ENCODE results near the gene CADPS. TPM values are rescaled to one million over a fixed set of nuclear protein-coding genes. Genes with fewer than 3 reads are reported as not detected.

CADPS gene
- total RNA-seq, 1 donor, result under 0.01 TPM

DNA sequence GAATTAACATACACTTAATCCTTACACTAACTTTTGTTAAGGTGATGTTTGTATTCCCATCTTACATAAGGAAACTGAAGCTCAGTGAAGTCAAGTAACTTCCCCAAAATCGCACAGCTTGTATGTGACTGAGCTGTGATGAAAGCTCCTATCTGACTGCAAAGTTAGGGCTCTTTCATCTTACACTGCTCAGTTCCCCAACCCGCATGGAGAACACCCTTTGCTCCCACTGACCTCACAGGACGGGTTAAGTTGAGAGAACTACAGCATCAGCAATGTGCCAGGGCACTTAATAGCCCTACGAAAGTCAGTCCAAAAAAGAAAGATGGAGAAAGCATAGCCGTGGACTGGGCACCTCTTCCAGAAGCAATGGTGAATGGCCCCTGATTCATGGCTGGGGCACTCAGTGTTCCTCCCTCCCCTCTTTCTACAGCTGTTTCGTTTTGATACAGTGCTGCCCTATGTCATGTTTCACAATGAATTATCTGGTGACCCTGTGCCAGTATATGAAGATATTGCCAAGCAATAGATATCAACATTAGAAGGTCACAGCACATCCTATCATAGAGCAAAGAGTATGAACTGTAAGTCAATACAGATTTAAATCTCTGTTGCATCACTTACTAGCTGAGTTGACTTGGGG, 38.0 kb downstream of the CADPS start:
- H3K4me1 ChIP-seq (ENCODE audit: insufficient read depth, low read length), result no peaks in the 10 kb centered on the region
- no peaks in the 10 kb centered on the region for H3K9me3 ChIP-seq (ENCODE audit: low read depth, low read length)
- no peak overlapping the region for H3K4me3 ChIP-seq (ENCODE audit: low read length)
- H3K27me3 ChIP-seq (ENCODE audit: insufficient read depth, low read length), result no peaks in the 10 kb centered on the region

DNA sequence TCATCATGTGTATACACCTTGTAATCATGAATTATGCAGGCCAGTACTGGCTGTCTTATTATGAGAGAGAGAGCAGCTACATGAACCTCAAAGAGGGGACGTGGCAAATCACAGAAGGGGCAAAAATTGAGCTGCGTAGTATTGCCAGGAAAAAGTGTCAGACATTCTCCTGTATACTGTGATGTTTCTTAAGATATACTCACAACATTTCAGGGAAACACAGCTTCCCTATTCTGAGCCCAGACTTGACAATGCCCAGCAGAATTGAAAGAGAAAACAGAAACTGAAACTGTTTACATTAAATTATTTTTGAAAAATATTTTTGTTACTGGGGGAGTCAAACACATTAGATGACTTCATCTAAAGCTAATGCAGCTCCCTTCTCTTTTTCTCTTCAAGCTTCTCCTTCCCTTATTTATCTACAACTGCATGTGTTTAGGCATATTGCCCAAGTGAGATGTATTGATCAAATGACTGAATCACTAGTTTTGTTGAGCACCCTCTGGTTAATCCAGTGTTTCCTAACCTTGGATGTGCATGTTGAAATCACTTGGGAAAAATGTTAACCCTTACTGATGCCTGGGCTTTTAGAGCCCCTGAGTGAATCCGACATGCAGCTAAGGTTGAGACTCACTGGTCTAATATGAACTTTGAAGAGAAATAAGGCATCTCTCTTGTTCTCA, 39.5 kb downstream of the CADPS start:
- H3K4me1 ChIP-seq (ENCODE audit: insufficient read depth, low read length), result no peaks in the 10 kb centered on the region
- no peaks in the 10 kb centered on the region for H3K27me3 ChIP-seq (ENCODE audit: insufficient read depth, low read length)
- H3K9me3 ChIP-seq (ENCODE audit: low read depth, low read length), result no peaks in the 10 kb centered on the region
- no peak overlapping the region for H3K4me3 ChIP-seq (ENCODE audit: low read length)

DNA sequence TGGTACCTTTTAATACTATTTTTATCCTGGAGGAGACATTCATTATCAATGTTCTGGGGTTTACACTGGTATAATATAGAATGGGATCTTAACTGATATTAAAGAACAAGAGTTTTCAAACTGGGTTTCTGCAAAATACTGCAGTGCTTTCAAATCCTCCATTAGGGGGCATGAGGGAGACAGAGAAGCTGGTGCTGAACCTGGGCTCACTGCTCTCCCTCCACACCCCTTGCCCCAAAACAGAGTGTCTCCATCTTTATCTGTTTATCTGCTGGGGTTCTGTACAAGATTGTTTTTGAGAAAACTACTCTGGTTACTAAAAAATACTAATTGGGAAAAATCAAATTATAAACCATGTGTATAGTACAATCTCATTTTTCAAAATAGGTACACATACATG, 41.7 kb downstream of the CADPS start:
- no peaks in the 10 kb centered on the region for H3K9me3 ChIP-seq (ENCODE audit: low read depth, low read length)

DNA sequence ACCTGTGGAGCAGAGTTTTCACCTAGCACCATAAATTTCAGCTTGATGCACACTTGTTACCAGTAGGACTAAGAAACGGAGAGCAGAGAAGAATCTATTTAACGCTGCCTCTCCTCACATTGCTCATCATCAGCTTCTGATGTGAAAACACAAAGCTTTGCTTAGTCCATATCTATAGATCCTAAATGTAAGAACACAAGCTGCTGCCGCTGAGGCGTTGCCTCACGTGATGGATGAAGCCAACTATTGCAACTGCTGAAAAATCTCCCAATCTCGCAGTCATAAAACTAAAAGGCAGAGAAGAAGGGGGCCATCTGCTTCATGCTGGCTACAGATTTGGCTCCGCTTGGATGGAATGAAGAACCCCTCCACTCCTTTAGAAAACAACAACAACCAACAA, 42.7 kb downstream of the CADPS start:
- no peaks in the 10 kb centered on the region for H3K9me3 ChIP-seq (ENCODE audit: low read depth, low read length)
- no peak overlapping the region for H3K4me3 ChIP-seq (ENCODE audit: low read length)
- H3K4me1 ChIP-seq (ENCODE audit: insufficient read depth, low read length), result no peaks in the 10 kb centered on the region
- H3K27me3 ChIP-seq (ENCODE audit: insufficient read depth, low read length), result no peaks in the 10 kb centered on the region

More for the DNA sequence above, 41.7 kb downstream of the CADPS start:
- Histone ChIP-seq H3K27me3 (ENCODE audit: insufficient read depth, low read length) (no peaks in the 10 kb centered on the region), H3K4me1 (ENCODE audit: insufficient read depth, low read length) (no peaks in the 10 kb centered on the region), H3K4me3 (ENCODE audit: low read length) (no peak overlapping the region)

DNA sequence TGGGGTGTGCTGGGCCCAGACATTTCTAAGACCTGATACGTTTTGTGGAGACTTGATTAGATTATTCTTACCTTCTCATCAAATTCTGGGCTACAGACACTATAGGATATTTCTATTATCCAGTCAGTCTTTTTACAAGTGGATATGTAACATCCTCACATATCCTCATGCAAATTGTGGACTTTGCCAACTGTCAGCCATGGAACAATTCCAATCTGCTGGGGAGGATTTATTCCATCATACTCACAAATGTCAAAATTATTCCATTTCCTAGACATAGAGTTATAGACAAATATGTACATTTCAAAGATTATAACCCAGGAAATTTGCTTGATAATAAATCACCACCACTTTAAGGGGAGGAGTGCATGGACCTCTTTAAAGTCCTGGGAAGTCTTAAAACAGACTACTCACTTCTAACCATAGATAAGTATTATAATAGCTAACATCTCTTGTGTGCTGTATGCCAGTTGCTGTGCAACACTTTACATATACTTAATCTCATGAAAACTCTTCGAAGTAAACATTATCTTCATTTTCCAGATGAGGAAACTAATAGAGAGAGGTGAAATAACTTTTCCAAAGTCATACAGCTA, 44.4 kb downstream of the CADPS start:
- H3K4me1 ChIP-seq (ENCODE audit: insufficient read depth, low read length), result no peaks in the 10 kb centered on the region
- H3K4me3 ChIP-seq (ENCODE audit: low read length), result no peak overlapping the region
- no peaks in the 10 kb centered on the region for H3K27me3 ChIP-seq (ENCODE audit: insufficient read depth, low read length)
- H3K9me3 ChIP-seq (ENCODE audit: low read depth, low read length), result no peaks in the 10 kb centered on the region

DNA sequence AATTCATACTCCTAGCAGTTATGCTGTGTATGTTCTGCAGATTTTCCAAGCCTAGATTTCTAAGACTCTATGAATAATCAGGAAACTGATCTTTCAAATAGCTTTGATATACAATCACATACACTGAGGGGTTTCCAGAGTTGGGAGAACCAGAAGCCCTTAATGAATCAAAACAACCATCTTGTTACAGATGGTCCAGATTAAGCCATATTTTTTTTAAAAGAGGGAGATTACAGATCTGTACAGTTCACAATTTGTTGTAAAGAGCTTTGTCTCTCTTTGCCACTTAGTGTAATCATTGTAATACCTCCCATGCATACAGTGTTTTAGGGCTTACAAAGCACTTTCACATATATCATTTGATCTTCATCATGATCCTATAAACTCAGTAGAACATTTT, 47.7 kb downstream of the CADPS start:
- no peaks in the 10 kb centered on the region for H3K27me3 ChIP-seq (ENCODE audit: insufficient read depth, low read length)
- no peaks in the 10 kb centered on the region for H3K4me1 ChIP-seq (ENCODE audit: insufficient read depth, low read length)
- H3K9me3 ChIP-seq (ENCODE audit: low read depth, low read length), result no peaks in the 10 kb centered on the region
- H3K4me3 ChIP-seq (ENCODE audit: low read length), result no peak overlapping the region

DNA sequence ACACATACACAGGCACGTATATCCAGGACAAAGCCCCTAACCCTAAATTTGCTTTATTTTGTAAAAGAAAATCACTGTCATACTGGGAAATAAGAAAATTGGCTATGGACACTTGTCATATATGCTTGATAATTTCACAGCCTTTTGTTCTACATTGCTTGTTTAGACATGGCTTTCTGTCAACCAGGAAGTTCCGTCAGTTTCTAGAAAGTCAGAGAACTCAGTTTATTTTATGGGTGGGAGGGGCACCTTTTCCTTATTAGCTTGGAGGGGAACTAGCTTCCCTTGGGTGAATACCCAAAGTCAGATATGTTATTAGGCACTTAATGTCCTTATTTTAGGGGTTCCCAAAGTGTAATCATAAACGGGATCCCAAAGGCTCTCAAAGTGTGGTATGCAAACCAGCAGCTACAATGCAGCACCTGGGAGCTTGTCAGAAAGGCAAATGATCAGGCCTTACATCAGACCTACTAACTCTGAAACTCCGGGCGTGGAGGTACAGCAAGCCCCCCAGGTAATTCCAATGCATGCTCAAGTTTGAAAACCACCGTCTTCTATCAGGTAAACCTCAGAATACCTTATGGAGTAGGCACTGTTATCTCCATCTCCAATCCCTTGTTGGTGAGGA, 50.1 kb downstream of the CADPS start:
- H3K4me3 ChIP-seq (ENCODE audit: low read length), result no peak overlapping the region
- H3K4me1 ChIP-seq (ENCODE audit: insufficient read depth, low read length), result no peaks in the 10 kb centered on the region
- no peaks in the 10 kb centered on the region for H3K9me3 ChIP-seq (ENCODE audit: low read depth, low read length)
- no peaks in the 10 kb centered on the region for H3K27me3 ChIP-seq (ENCODE audit: insufficient read depth, low read length)

DNA sequence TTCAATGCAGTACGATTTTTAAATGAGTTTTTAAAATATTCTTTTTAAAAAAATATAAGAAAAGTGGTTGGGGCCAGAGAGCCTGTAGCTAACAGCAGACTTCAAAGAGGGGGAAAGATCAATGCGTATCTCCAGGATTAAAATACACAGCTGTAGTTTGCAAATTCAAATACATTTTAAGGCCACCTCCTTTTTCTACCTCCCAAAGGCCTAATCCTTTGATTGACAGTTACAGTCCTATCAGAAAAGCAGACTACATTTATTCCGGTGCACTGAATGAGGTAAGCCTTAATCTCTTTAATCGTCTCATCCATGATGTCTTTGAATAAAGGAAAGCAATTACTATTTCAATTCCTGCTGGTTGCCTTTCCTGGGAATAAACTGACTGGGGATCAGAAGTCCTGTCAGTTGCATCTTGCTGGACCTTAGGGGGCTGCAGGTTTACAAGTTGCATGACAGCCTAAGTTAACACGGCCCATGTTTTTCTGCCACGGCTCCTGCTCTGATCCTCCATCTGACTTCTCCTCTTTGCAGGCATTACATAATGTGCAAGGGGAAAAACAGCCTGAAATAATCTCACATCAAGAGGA, 51.7 kb downstream of the CADPS start:
- Histone ChIP-seq H3K9me3 (ENCODE audit: low read depth, low read length) (no peaks in the 10 kb centered on the region), H3K27me3 (ENCODE audit: insufficient read depth, low read length) (no peaks in the 10 kb centered on the region), H3K4me3 (ENCODE audit: low read length) (no peak overlapping the region), H3K4me1 (ENCODE audit: insufficient read depth, low read length) (no peaks in the 10 kb centered on the region)

DNA sequence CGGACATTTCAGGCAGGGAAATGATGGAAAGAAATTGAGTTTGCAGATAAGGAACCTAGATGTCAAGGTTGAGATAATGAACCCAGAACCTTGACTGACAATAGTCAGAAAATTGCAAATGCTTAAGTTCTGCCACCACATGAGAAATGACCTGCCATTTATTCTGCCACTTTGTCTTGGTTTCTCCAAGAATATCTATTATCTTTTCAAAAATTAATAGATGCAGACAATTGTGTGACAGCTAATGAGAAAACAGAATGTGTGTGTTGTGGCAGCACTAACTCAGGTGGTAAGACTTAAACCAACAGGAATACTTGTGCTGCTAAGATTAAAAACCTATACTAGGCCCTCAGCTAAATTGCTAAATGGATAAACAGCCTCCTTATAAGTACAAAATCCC, 52.3 kb downstream of the CADPS start:
- H3K4me3 ChIP-seq (ENCODE audit: low read length), result no peak overlapping the region
- no peaks in the 10 kb centered on the region for H3K4me1 ChIP-seq (ENCODE audit: insufficient read depth, low read length)
- H3K27me3 ChIP-seq (ENCODE audit: insufficient read depth, low read length), result no peaks in the 10 kb centered on the region
- H3K9me3 ChIP-seq (ENCODE audit: low read depth, low read length), result no peaks in the 10 kb centered on the region

DNA sequence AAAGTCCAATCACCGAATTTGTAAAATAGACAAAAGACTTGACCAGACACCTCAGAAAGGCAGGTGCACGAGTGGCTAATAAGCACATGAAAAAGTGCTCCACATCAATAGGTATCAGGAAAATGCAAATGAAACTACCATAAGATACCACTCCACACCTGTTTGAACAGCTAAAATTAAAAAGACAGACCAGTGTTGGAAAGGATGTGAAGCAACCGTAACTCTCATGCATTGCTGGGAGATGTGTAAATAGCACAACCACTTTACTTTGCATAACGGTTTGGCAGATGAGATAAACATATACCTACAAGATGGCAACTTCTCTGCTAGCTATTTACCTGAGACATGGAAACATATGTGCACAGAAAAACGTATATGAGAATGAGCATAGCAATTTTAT, 56.9 kb downstream of the CADPS start:
- no peak overlapping the region for H3K4me3 ChIP-seq (ENCODE audit: low read length)
- H3K27me3 ChIP-seq (ENCODE audit: insufficient read depth, low read length), result no peaks in the 10 kb centered on the region
- no peaks in the 10 kb centered on the region for H3K4me1 ChIP-seq (ENCODE audit: insufficient read depth, low read length)
- H3K9me3 ChIP-seq (ENCODE audit: low read depth, low read length), result no peaks in the 10 kb centered on the region

DNA sequence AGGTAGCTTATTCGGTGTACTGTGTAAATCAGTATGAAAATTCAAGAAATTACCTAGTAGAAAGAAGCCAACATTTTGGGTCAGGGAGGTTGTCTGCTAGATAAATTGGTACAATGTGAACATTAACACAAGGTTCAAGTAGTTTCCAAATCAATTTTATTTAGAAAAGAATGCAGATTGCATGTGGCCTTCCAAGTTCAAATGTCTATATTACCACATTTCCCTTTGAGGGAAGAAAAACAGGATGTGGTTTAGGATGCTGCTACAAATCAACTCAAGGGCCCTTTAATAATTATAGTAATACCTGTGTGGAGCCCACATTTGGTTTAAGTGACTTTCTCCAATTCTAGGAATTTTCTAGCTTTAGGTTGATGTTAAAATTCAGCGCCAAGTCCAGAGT, 57.5 kb downstream of the CADPS start:
- Histone ChIP-seq H3K27me3 (ENCODE audit: insufficient read depth, low read length) (no peaks in the 10 kb centered on the region), H3K4me3 (ENCODE audit: low read length) (no peak overlapping the region), H3K9me3 (ENCODE audit: low read depth, low read length) (no peaks in the 10 kb centered on the region), H3K4me1 (ENCODE audit: insufficient read depth, low read length) (no peaks in the 10 kb centered on the region)

DNA sequence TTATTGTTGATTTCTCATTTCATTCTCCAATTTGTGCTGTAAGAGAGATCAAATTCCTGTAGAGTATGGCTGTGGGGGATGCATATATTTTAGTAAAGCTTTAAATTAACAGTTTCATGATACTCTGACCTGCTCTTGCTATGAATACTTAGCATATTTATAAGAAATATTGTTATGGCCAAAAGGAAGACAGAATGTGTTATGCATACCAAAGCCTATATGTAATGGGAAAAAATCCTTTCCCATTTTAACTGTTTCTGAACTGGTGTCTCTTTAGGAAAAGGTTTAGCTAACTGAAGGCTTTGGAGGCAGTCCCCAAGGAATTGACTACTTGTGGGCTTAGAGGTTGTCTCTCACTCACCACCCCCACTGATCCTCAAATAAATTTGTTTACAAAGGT, 59.2 kb downstream of the CADPS start:
- no peak overlapping the region for H3K4me3 ChIP-seq (ENCODE audit: low read length)
- H3K4me1 ChIP-seq (ENCODE audit: insufficient read depth, low read length), result no peaks in the 10 kb centered on the region
- H3K9me3 ChIP-seq (ENCODE audit: low read depth, low read length), result no peaks in the 10 kb centered on the region
- no peaks in the 10 kb centered on the region for H3K27me3 ChIP-seq (ENCODE audit: insufficient read depth, low read length)

DNA sequence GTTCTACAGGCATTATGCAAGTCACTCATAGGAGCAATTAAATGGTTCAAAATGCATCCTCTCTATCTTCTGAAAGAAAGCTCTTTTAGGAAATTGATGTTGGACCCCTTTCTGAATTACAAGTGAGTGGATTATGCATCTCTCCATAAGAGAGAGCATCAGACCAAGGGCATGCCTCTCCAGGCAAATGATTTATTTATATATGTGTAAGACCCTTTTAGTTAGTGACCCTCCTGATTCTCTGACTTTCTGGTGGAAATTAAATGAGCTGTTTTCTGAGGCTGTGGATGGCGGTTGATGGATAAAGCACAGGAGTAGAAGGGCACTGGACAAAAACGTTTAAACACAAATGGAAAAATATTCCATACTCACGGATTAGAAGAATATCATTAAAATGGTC, 62.6 kb downstream of the CADPS start:
- Histone ChIP-seq H3K9me3 (ENCODE audit: low read depth, low read length) (no peaks in the 10 kb centered on the region), H3K27me3 (ENCODE audit: insufficient read depth, low read length) (no peaks in the 10 kb centered on the region), H3K4me1 (ENCODE audit: insufficient read depth, low read length) (no peaks in the 10 kb centered on the region), H3K4me3 (ENCODE audit: low read length) (no peak overlapping the region)

DNA sequence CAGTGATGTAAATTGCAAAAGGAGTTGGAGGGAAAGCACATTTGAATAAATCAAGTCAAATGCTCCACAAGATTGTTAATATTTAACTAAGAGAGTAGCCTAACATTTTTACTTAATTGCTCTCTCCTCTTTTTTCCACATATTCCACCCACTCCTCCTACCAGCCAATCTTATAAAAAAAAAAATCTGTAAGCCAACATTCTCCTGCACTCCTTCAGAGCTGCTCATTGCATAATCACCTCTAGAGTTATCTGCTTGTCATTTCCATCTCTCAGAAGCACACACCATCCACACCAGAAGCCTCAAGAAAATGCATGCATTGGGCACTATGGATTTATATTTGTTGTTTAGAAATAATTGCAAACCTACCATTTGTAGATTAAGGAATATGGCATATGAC, 64.1 kb downstream of the CADPS start:
- Histone ChIP-seq H3K4me3 (ENCODE audit: low read length) (no peak overlapping the region), H3K27me3 (ENCODE audit: insufficient read depth, low read length) (no peaks in the 10 kb centered on the region), H3K9me3 (ENCODE audit: low read depth, low read length) (no peaks in the 10 kb centered on the region), H3K4me1 (ENCODE audit: insufficient read depth, low read length) (no peaks in the 10 kb centered on the region)

DNA sequence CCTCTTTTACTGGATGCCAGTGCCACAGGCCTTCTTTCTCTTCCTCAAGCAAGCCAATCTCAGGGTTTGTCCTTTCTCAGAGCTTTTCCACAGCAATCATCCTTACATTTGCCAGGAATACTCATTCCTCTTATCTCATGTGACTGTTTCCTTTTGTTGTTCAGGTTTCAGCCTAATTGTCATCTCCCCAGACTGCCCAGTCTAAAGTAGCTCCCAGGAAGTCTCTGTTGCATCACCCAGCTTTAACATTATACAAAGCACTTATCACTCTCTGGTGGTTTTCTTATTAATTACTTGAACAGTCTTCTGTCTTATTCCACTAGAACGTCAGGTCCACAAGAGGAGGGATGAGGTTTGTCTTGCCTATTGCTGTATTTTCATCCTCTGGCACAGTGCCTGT, 65.8 kb downstream of the CADPS start:
- Histone ChIP-seq H3K4me1 (ENCODE audit: insufficient read depth, low read length) (no peaks in the 10 kb centered on the region), H3K9me3 (ENCODE audit: low read depth, low read length) (no peaks in the 10 kb centered on the region), H3K27me3 (ENCODE audit: insufficient read depth, low read length) (no peaks in the 10 kb centered on the region), H3K4me3 (ENCODE audit: low read length) (no peak overlapping the region)

All from mononuclear cell (primary cell).